Heart right ventricle (tissue), 16 donors: Measurements from ENCODE around the gene TMOD1. TPM values are rescaled to one million over a fixed set of nuclear protein-coding genes. Genes with fewer than 3 reads are reported as not detected.
A peak's percentile ranks its signal among the peaks of the same experiment; 100 is the strongest.

ENCODE experiments used
- ATAC-seq, 8 donors: fragments of 200-7000 bp; cut with Tn5 transposase; one replicate each; pipeline ENCODE4 v1.9.1; 2020; ENCODE audit warnings: mild to moderate bottlenecking in 8 of 8, moderate library complexity in 8 of 8, moderate number of reproducible peaks in 1 of 8
- DNase-seq, 2 donors: peaks; one replicate each; pipeline ENCODE4 v3.0.0-alpha.2; 2020
- H3K27ac ChIP-seq, 10 donors: fragments of 200-600 bp; sonication (generic) in 2 of 10; one replicate each; pipeline versions ENCODE4 v1.5.0 to v1.8.0; 2020 to 2022; ENCODE audit warnings: mild to moderate bottlenecking in 3 of 10
- H3K27me3 ChIP-seq, 7 donors: fragments of 200-600 bp; one replicate each; pipeline ENCODE4 v1.8.0; 2021 to 2022; ENCODE audit warnings: mild to moderate bottlenecking in 2 of 7
- H3K36me3 ChIP-seq, 9 donors: fragments of 200-600 bp; sonication (generic) in 1 of 9; one replicate each; pipeline versions ENCODE4 v1.5.0 to v1.8.0; 2020 to 2022; ENCODE audit warnings: mild to moderate bottlenecking in 2 of 9
- H3K4me1 ChIP-seq, 9 donors: fragments of 200-600 bp; sonication (generic) in 1 of 9; one replicate each; pipeline versions ENCODE4 v1.5.0 to v1.8.0; 2020 to 2022; ENCODE audit warnings: mild to moderate bottlenecking in 4 of 9
- H3K4me3 ChIP-seq, 10 donors: fragments of 200-600 bp; sonication (generic) in 2 of 10; one replicate each; pipeline versions ENCODE4 v1.5.0 to v1.8.0; 2020 to 2022; ENCODE audit warnings: mild to moderate bottlenecking in 7 of 10, moderate library complexity in 2 of 10
- H3K9me3 ChIP-seq, 11 donors: fragments of 200-600 bp in 10 of 11; sonication (generic) in 2 of 11; one replicate each; pipeline versions ENCODE4 v1.5.0 to v1.8.0; 2013 to 2022; ENCODE audit warnings: mild to moderate bottlenecking in 2 of 11, control low read depth in 1 of 11, moderate library complexity in 1 of 11
- CTCF ChIP-seq, 9 donors: fragments of 200-600 bp; sonication (generic) in 2 of 9; IDR thresholded peaks; one replicate each; pipeline versions ENCODE4 v1.5.0 to v1.8.0; 2021 to 2022; ENCODE audit warnings: antibody characterized with exemption in 9 of 9, mild to moderate bottlenecking in 5 of 9, moderate library complexity in 1 of 9
- WGBS, 2 donors: extraction: QIAGEN DNeasy Blood & Tissue Kit; methylation state at CpG; one replicate each; pipeline ENCODE4 v1.1.7; 2013; ENCODE audit warnings: inconsistent platforms in 1 of 2; 5-methylcytosine and 5-hydroxymethylcytosine counted together
- intact Hi-C, 10 donors: fragments of 100-400 bp; cut with DNase I; formaldehyde crosslinking; loops; one replicate each; pipeline versions ENCODE4 v1.11.1 to v1.14.2; 2022
- polyA plus RNA-seq, 2 donors: library from polyadenylated mRNA; stranded (reverse); fragments of 200-250 nt; gene quantifications; one replicate each; pipeline ENCODE4 v1.2.3, GENCODE V29; 2013
- total RNA-seq, 10 donors: library from RNA; stranded (reverse); fragmentation: NEBNext Ultra II Directional in 3 of 10; extraction: Animal tissue kit (Norgen Biotek cat#: 25700) in 3 of 10; gene quantifications; one replicate each; pipeline versions ENCODE4 v1.2.1 to v1.2.4, GENCODE V29; 2021 to 2023
- donor health status: Arrhythmogenic right ventricular cardiomyopathy.
- donor health status: ischemic (EF 13 %, LVEDD 7.1; RV severe dilation, severe dysfunction).
- donor health status: healthy with polysubstance abuse.
- donor health status: DM: no; HTN: yes; CAD: no.
- donor health status: DM: no; HTN: no; CAD: no.
- donor health status: ischemic (EF 25% LVEDD 6.9; RV normal size, moderate dysfunction).
- donor health status: ischemic (EF 25% LVEDD 5.7; RV mildly dilated, moderate dysfunction).
- donor health status: healthy.
- donor health status: DM: yes; HTN: yes; CAD: no.
- donor health status: Ischemic cardiomyopathy.
- donor health status: ischemic (EF 35%, LVEDD 5.7; RV mildly dilated, moderate dysfunction).
- donor health status: nonischemic (EF 11% LVEDD 7.7; RV severe dilation, severe dysfunction).
- donor health status: DM: yes; HTN: yes; CAD: no.
- donor health status: PGD.
- donor health status: ischemic (EF 29% LVEDD 5.4; RV normal size, mild dysfunction).
- donor health status: nonischemic (EF 23%, LVEDD 6.1; RV moderate dilation, normal function).

Gene TMOD1
- total and polyA plus RNA-seq, 12 donors: 83.7 to 203 (median 176) TPM

DNA sequence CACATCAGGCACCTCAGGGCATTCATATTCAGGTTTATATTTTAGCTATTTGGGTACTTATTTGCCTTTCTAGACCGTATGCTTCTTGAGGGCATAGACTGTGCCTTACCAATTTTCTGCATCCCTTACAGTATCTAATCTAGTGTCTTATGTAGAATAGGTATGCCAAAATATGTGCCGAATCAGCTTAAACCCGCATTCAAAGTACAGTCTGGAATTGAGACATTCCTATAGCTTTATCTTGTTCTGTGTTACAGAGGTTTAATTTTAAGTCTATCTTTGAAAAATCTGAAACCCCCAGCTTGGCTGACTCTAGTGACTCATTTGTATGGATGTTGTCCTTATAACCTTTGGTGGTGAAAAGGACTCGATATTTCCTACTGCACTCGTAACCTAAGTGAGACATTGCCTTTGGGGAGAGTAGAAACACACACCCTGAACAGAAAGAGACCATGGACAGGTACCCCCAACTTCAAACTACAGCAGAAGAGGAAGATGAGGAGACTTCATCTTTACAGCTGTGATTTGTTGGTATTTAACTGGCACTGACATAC is 27.0 kb upstream of the TMOD1 start:
- TF ChIP-seq CTCF (IDR thresholded peaks at IDR 0.05): no peak
- Histone ChIP-seq H3K4me3 (no peak overlapping the region), H3K36me3 (peaks cover 0 to 71% (median 5%) of the 10 kb centered on the region in 9 donors), H3K27me3 (no peaks in the 10 kb centered on the region), H3K4me1 (peaks cover 0 to 13% (median 3%) of the 10 kb centered on the region in 9 donors), H3K27ac (no peak overlapping the region), H3K9me3 (no peaks in the 10 kb centered on the region)
- WGBS, 2 donors: 90 to 91% methylated on average over 5 of the region's 5 CpGs
- intact Hi-C loops: loop anchor here in 1 of 10 donors (5.0 kb wide), 1 partner anchor 138 kb away; no protein-coding TSS in a partner anchor
- DNase-seq: no peak
- no peak for ATAC-seq

- Histone ChIP-seq H3K4me3 (no peak overlapping the region), H3K4me1 (peaks cover 0 to 13% (median 0%) of the 10 kb centered on the region in 9 donors), H3K36me3 (peaks cover 0 to 77% (median 5%) of the 10 kb centered on the region in 9 donors), H3K27ac (no peak overlapping the region), H3K9me3 (no peaks in the 10 kb centered on the region), H3K27me3 (no peaks in the 10 kb centered on the region)
- 91 to 95% methylated on average over 2 of the region's 2 CpGs for WGBS, 2 donors
- TF ChIP-seq CTCF (IDR thresholded peaks at IDR 0.05): no peak
- intact Hi-C loops: no loop called here
- no peak for ATAC-seq
- no peak for DNase-seq
These were observed 26.4 kb upstream of the TMOD1 start for GRCh38 chr9:97475059-97475458.

- ATAC-seq (no peak), DNase-seq (no peak)
- H3K9me3 ChIP-seq: peaks cover 0 to 10% (median 4%) of the 10 kb centered on the region in 11 donors
- H3K27ac ChIP-seq: no peak overlapping the region
- H3K4me3 ChIP-seq: no peak overlapping the region
- intact Hi-C loops: no loop called here
- 55 to 68% methylated on average over 3 of the region's 3 CpGs for WGBS, 2 donors
- H3K4me1 ChIP-seq: peaks cover 0 to 19% (median 0%) of the 10 kb centered on the region in 9 donors
- no peak for TF ChIP-seq CTCF (IDR thresholded peaks at IDR 0.05)
- peaks cover 0 to 84% (median 8%) of the 10 kb centered on the region in 9 donors for H3K36me3 ChIP-seq
- no peaks in the 10 kb centered on the region for H3K27me3 ChIP-seq
These were observed 23.0 kb upstream of the TMOD1 start for GRCh38 chr9:97478301-97478981.

DNA sequence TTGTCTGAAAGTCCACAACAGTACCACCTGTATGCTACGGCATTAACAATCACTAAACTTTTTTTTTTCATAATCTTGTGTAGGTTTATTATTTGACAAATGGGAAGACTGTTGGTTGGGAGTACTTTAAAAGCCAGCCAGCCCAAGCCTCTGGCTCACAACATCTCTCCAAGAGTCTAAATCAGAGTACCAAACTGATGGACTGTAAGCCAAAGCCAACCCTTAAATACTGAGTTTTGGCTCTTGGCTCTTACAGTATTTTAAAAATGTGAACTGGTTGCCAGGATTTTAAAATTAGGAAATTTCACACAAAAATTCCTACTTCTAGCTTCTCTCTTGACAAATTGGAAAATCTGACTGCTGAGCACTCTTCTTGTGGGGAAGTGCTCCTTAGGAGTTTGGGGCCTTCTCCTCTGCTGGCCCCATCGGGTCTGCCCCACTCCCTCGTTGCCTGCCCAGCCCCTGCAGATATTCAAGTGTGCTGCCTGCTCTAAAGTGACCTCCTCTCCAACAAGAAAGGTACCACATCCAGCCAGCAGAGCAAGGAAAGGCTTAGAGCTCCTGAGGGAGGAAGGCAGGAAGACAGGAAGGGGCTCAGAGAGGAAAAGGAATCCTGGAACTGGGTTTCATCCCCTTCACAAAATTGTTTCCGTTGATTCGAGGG is 21.8 kb upstream of the TMOD1 start:
- no peak overlapping the region for H3K27ac ChIP-seq
- peaks cover 0 to 84% (median 8%) of the 10 kb centered on the region in 9 donors for H3K36me3 ChIP-seq
- ATAC-seq: peak in 1 of 8 donors; percentile 16
- H3K4me1 ChIP-seq: peaks cover 0 to 19% (median 0%) of the 10 kb centered on the region in 9 donors
- DNase-seq: no peak
- intact Hi-C loops: no loop called here
- 65 to 68% methylated on average over 5 of the region's 5 CpGs for WGBS, 2 donors
- no peak overlapping the region for H3K4me3 ChIP-seq
- no peak for TF ChIP-seq CTCF (IDR thresholded peaks at IDR 0.05)
- H3K27me3 ChIP-seq: no peaks in the 10 kb centered on the region
- H3K9me3 ChIP-seq: peaks cover 0 to 10% (median 4%) of the 10 kb centered on the region in 11 donors
